NCI-H774 (cell line): Measurements from ENCODE around the gene RFX3.
"Not testable (repeated sequence)": the region's sequence is repeated elsewhere in the genome, so short reads cannot be mapped to it uniquely, and the experiment has no call there.

Experiments used
- DNase-seq: peaks from one replicate; lab custom pipeline; 2025; lab: John Stamatoyannopoulos, UW

RFX3 gene

GRCh38 chr9:3359048-3359692 lies 166.6 kb downstream of the RFX3 start:
- DNase-seq = no peak

GRCh38 chr9:3348169-3348568 lies 177.6 kb downstream of the RFX3 start:
- DNase-seq = no peak

- DNase-seq = no peak
Measured at GRCh38 chr9:3346549-3346948, 179.3 kb downstream of the RFX3 start.

- DNase-seq = no peak
Measured at GRCh38 chr9:3343671-3344070, 182.1 kb downstream of the RFX3 start.

GRCh38 chr9:3342159-3342777 lies 183.5 kb downstream of the RFX3 start:
- DNase-seq = no peak

- DNase-seq = no peak
Measured at GRCh38 chr9:3337515-3338225, 188.1 kb downstream of the RFX3 start.

- DNase-seq = no peak
Measured at GRCh38 chr9:3336951-3337350, 188.8 kb downstream of the RFX3 start.

GRCh38 chr9:3332802-3333201 lies 193.0 kb downstream of the RFX3 start:
- no peak for DNase-seq

- no peak for DNase-seq
Measured at GRCh38 chr9:3331801-3332200, 194.0 kb downstream of the RFX3 start.

GRCh38 chr9:3330792-3331420 lies 194.9 kb downstream of the RFX3 start:
- DNase-seq = no peak

GRCh38 chr9:3329361-3329760 lies 196.4 kb downstream of the RFX3 start:
- no peak for DNase-seq

- no peak for DNase-seq
Measured at GRCh38 chr9:3323714-3324113, 202.1 kb downstream of the RFX3 start.

GRCh38 chr9:3321186-3321585 lies 204.6 kb downstream of the RFX3 start:
- DNase-seq = no peak

- DNase-seq = not testable (repeated sequence)
Measured at GRCh38 chr9:3312595-3312994, 213.2 kb downstream of the RFX3 start.

GRCh38 chr9:3308609-3309008 lies 217.2 kb downstream of the RFX3 start:
- DNase-seq = no peak

- DNase-seq = not testable (repeated sequence)
Measured at GRCh38 chr9:3304388-3304787, 221.4 kb downstream of the RFX3 start.

GRCh38 chr9:3299872-3300271 lies 225.9 kb downstream of the RFX3 start:
- no peak for DNase-seq

GRCh38 chr9:3296536-3296935 lies 229.3 kb downstream of the RFX3 start:
- no peak for DNase-seq

GRCh38 chr9:3292311-3292710 lies 233.5 kb downstream of the RFX3 start:
- DNase-seq = no peak

GRCh38 chr9:3290231-3290840 lies 235.5 kb downstream of the RFX3 start:
- no peak for DNase-seq

GRCh38 chr9:3288686-3289085 lies 237.1 kb downstream of the RFX3 start:
- no peak for DNase-seq

- no peak for DNase-seq
Measured at GRCh38 chr9:3285365-3286161, 240.2 kb downstream of the RFX3 start.
